ENCODE measurements around the gene DDX10.

DNA sequence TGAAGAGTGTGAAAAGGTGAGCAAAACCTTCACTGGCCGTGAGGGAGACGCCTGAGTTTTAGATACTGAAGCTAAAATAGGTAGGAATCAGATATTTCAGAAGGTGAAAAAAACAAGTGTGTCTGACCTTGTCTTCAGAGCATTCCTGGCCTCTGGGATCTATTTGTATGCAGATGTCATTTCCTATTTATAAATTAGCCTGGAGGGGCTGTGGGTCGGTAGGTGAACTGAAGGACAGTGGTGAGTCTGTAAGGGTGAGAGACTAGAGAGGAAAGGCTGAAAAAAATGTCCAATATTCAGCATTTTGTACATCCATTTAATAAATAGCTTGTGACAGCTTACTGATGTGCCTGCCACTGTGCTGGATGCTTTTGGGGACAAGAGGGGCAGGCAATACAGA is 302.1 kb downstream of the DDX10 start:
- TF ChIP-seq, protein P1, sequence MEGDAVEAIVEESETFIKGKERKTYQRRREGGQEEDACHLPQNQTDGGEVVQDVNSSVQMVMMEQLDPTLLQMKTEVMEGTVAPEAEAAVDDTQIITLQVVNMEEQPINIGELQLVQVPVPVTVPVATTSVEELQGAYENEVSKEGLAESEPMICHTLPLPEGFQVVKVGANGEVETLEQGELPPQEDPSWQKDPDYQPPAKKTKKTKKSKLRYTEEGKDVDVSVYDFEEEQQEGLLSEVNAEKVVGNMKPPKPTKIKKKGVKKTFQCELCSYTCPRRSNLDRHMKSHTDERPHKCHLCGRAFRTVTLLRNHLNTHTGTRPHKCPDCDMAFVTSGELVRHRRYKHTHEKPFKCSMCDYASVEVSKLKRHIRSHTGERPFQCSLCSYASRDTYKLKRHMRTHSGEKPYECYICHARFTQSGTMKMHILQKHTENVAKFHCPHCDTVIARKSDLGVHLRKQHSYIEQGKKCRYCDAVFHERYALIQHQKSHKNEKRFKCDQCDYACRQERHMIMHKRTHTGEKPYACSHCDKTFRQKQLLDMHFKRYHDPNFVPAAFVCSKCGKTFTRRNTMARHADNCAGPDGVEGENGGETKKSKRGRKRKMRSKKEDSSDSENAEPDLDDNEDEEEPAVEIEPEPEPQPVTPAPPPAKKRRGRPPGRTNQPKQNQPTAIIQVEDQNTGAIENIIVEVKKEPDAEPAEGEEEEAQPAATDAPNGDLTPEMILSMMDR (IDR thresholded peaks at IDR 0.05) = no peak
- TF ChIP-seq POLR2A (IDR thresholded peaks at IDR 0.05) (no peak), POLR2AphosphoS5 (IDR thresholded peaks at IDR 0.05) (no peak)
